CD4-positive, alpha-beta T cell (primary cell): ENCODE data around the gene HSD17B11. TPM values are rescaled to one million over a fixed set of nuclear protein-coding genes. Genes with fewer than 3 reads are reported as not detected.
"Not testable (repeated sequence)": the region's sequence is repeated elsewhere in the genome, so short reads cannot be mapped to it uniquely, and the experiment has no call there.

ENCODE experiments used
- ATAC-seq: fragments of 200-7000 bp; cut with Tn5 transposase; one replicate; pipeline ENCODE4 v1.10.0; 2022; ENCODE audit warnings: mild to moderate bottlenecking; ENCODE audit not compliant: poor library complexity
- CTCF ChIA-PET: fragments of 350-600 bp; sonication (Branson Sonifier 250); formaldehyde crosslinking; loops from one replicate; lab custom pipeline; 2021; ENCODE audit warnings: antibody characterized with exemption, inconsistent platforms; lab: Charles Lee
- POLR2A ChIA-PET: fragments of 350-600 bp; sonication (Branson Sonifier 250); formaldehyde crosslinking; loops from one replicate; lab custom pipeline; 2021; ENCODE audit warnings: antibody characterized with exemption, inconsistent platforms; lab: Charles Lee
- DNase-seq, 14 experiments: peaks; one replicate each; pipeline ENCODE4 v3.0.0-alpha.2; 2013 to 2020; ENCODE audit warnings: mixed read lengths in 2 of 14
- H3K27ac ChIP-seq, 2 donors: one replicate each; pipeline versions ENCODE4 v1.5.1 to v1.7.0; 2013; ENCODE audit warnings: low read length in 2 of 2, low read depth in 1 of 2, mild to moderate bottlenecking in 1 of 2
- H3K27me3 ChIP-seq, 2 experiments: 1 replicate in 1 of 2; 2 replicates in 1 of 2; pipeline versions ENCODE4 v1.6.1 to v1.7.0; 2013; ENCODE audit warnings: low read length in 2 of 2, control low read depth in 1 of 2, mild to moderate bottlenecking in 1 of 2, moderate library complexity in 1 of 2; ENCODE audit not compliant: insufficient read depth in 2 of 2, control insufficient read depth in 1 of 2
- H3K36me3 ChIP-seq: one replicate; pipeline ENCODE4 v1.6.1; 2013; ENCODE audit warnings: low read length, control low read depth; ENCODE audit not compliant: insufficient read depth
- H3K4me1 ChIP-seq: one replicate; pipeline ENCODE4 v1.6.1; 2013; ENCODE audit warnings: low read length, control low read depth; ENCODE audit not compliant: insufficient read depth
- H3K4me3 ChIP-seq: one replicate; pipeline ENCODE4 v1.5.1; 2013; ENCODE audit warnings: mild to moderate bottlenecking, low read length, moderate library complexity
- H3K9me3 ChIP-seq, 2 experiments: 1 replicate in 1 of 2; 2 replicates in 1 of 2; pipeline versions ENCODE4 v1.6.1 to v1.7.0; 2013; ENCODE audit warnings: low read length in 2 of 2, mild to moderate bottlenecking in 2 of 2, control low read depth in 1 of 2, moderate library complexity in 1 of 2; ENCODE audit not compliant: control insufficient read depth in 1 of 2, insufficient read depth in 1 of 2
- H3K27ac Mint-ChIP-seq: one replicate; pipeline ENCODE4 v1.8.0; 2020; ENCODE audit warnings: mixed read lengths
- H3K27me3 Mint-ChIP-seq: one replicate; pipeline ENCODE4 v1.8.0; 2021; ENCODE audit warnings: mixed read lengths
- H3K36me3 Mint-ChIP-seq: one replicate; pipeline ENCODE4 v1.8.0; 2021; ENCODE audit warnings: low read depth, mixed read lengths
- H3K4me1 Mint-ChIP-seq: one replicate; pipeline ENCODE4 v1.8.0; 2021; ENCODE audit warnings: low read depth, mixed read lengths
- H3K4me3 Mint-ChIP-seq: one replicate; pipeline ENCODE4 v1.8.0; 2020; ENCODE audit warnings: mild to moderate bottlenecking, mixed read lengths
- H3K9me3 Mint-ChIP-seq: one replicate; pipeline ENCODE4 v1.8.0; 2020; ENCODE audit warnings: mixed read lengths
- intact Hi-C, 2 experiments: fragments of 100-400 bp; cut with DNase I in 1 of 2; cut with micrococcal nuclease in 1 of 2; formaldehyde crosslinking; loops; one replicate each; pipeline versions ENCODE4 v1.15.1 to v1.9.0; 2023 to 2025; cut with DNase I, micrococcal nuclease
- total RNA-seq, 174 experiments: library from RNA in 2 of 174; stranded (reverse) in 2 of 174; gene quantifications; one replicate each; pipeline ENCODE4 v1.2.3 and lab custom pipeline; 2021 to 2026
- TF ChIP-seq, protein P1 (sequence below): fragments of 200-600 bp; IDR thresholded peaks from one replicate; pipeline ENCODE4 v1.8.0; 2022; ENCODE audit warnings: antibody characterized with exemption, mild to moderate bottlenecking

The HSD17B11 gene
- total RNA-seq, 2 experiments from 2014 or later: 34.9 to 36.5 TPM

- ChIA-PET POLR2A (no interaction called here), CTCF (interaction anchor here (1.6 kb wide), 1 partner anchor 30 kb away, joined by 3 read pairs; no protein-coding TSS in a partner anchor)
- Mint-ChIP-seq H3K36me3 (no peaks in the 10 kb centered on the region), H3K4me1 (no peaks in the 10 kb centered on the region), H3K9me3 (no peaks in the 10 kb centered on the region), H3K4me3 (no peak overlapping the region), H3K27me3 (no peaks in the 10 kb centered on the region), H3K27ac (no peak overlapping the region)
- Histone ChIP-seq H3K27ac (no peak overlapping the region), H3K4me1 (no peaks in the 10 kb centered on the region), H3K27me3 (no peaks in the 10 kb centered on the region), H3K9me3 (no peaks in the 10 kb centered on the region), H3K36me3 (peaks cover 3% of the 10 kb centered on the region), H3K4me3 (no peak overlapping the region)
- no peak for ATAC-seq
- no peak for DNase-seq
- intact Hi-C loops: no loop called here
- TF ChIP-seq, protein P1, sequence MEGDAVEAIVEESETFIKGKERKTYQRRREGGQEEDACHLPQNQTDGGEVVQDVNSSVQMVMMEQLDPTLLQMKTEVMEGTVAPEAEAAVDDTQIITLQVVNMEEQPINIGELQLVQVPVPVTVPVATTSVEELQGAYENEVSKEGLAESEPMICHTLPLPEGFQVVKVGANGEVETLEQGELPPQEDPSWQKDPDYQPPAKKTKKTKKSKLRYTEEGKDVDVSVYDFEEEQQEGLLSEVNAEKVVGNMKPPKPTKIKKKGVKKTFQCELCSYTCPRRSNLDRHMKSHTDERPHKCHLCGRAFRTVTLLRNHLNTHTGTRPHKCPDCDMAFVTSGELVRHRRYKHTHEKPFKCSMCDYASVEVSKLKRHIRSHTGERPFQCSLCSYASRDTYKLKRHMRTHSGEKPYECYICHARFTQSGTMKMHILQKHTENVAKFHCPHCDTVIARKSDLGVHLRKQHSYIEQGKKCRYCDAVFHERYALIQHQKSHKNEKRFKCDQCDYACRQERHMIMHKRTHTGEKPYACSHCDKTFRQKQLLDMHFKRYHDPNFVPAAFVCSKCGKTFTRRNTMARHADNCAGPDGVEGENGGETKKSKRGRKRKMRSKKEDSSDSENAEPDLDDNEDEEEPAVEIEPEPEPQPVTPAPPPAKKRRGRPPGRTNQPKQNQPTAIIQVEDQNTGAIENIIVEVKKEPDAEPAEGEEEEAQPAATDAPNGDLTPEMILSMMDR: no peak
Measured at GRCh38 chr4:87316961-87317360, 74.0 kb downstream of the HSD17B11 start.

GRCh38 chr4:87315000-87315399 is 76.0 kb downstream of the HSD17B11 start:
- H3K9me3 Mint-ChIP-seq, H3K27ac ChIP-seq, H3K27me3 Mint-ChIP-seq, H3K4me3 ChIP-seq, ATAC-seq, H3K4me3 Mint-ChIP-seq, H3K36me3 ChIP-seq, DNase-seq, H3K27me3 ChIP-seq, H3K4me1 Mint-ChIP-seq, POLR2A ChIA-PET, H3K36me3 Mint-ChIP-seq, CTCF ChIA-PET, H3K27ac Mint-ChIP-seq, intact Hi-C loops, H3K9me3 ChIP-seq, H3K4me1 ChIP-seq: not testable (repeated sequence)

GRCh38 chr4:87313756-87314155 is 77.2 kb downstream of the HSD17B11 start:
- ATAC-seq: no peak
- CTCF ChIA-PET: interaction anchor here (1.4 kb wide), 1 partner anchor 11 kb away, joined by 3 read pairs; no protein-coding TSS in a partner anchor

More at GRCh38 chr4:87313756-87314155, 77.2 kb downstream of the HSD17B11 start:
- Histone ChIP-seq H3K4me1 (no peaks in the 10 kb centered on the region), H3K36me3 (peaks cover 7% of the 10 kb centered on the region), H3K27ac (no peak overlapping the region), H3K9me3 (no peaks in the 10 kb centered on the region), H3K4me3 (no peak overlapping the region), H3K27me3 (no peaks in the 10 kb centered on the region)
- TF ChIP-seq, protein P1: no peak
- POLR2A ChIA-PET: no interaction called here
- Mint-ChIP-seq H3K27ac (no peak overlapping the region), H3K4me3 (no peak overlapping the region), H3K4me1 (no peaks in the 10 kb centered on the region), H3K36me3 (no peaks in the 10 kb centered on the region), H3K27me3 (no peaks in the 10 kb centered on the region), H3K9me3 (no peaks in the 10 kb centered on the region)
- DNase-seq: no peak
- intact Hi-C loops: no loop called here
